CD4-positive, alpha-beta T cell treated with Interleukin-6 at 100 ng/mL for 8 hours (primary cell): ENCODE data around the gene HDLBP.

ENCODE experiments used
- DNase-seq: peaks from one replicate; pipeline ENCODE4 v3.0.0-alpha.2; 2020; ENCODE audit warnings: mixed read lengths, low spot score

The HDLBP gene

GRCh38 chr2:241249654-241250053, 65.8 kb downstream of the HDLBP start:
- no peak for DNase-seq

GRCh38 chr2:241248897-241249296, 66.6 kb downstream of the HDLBP start:
- DNase-seq: no peak

- no peak for DNase-seq
Measured at GRCh38 chr2:241248289-241248688, 67.2 kb downstream of the HDLBP start.

- no peak for DNase-seq
Measured at GRCh38 chr2:241244368-241244767, 71.1 kb downstream of the HDLBP start.

- DNase-seq: no peak
Measured at GRCh38 chr2:241242306-241242705, 73.2 kb downstream of the HDLBP start.

GRCh38 chr2:241241669-241242068, 73.8 kb downstream of the HDLBP start:
- DNase-seq: no peak

GRCh38 chr2:241240320-241241004, 75.0 kb downstream of the HDLBP start:
- DNase-seq: no peak

GRCh38 chr2:241239552-241240202, 75.8 kb downstream of the HDLBP start:
- DNase-seq: no peak

- DNase-seq: no peak
Measured at GRCh38 chr2:241238693-241239198, 76.7 kb downstream of the HDLBP start.

- DNase-seq: no peak
Measured at GRCh38 chr2:241237949-241238371, 77.5 kb downstream of the HDLBP start.

- DNase-seq: no peak
Measured at GRCh38 chr2:241237047-241237446, 78.4 kb downstream of the HDLBP start.

- DNase-seq: no peak
Measured at GRCh38 chr2:241235859-241236593, 79.4 kb downstream of the HDLBP start.

- no peak for DNase-seq
Measured at GRCh38 chr2:241234962-241235740, 80.3 kb downstream of the HDLBP start.

- DNase-seq: no peak
Measured at GRCh38 chr2:241234066-241234790, 81.2 kb downstream of the HDLBP start.

GRCh38 chr2:241232736-241233575, 82.5 kb downstream of the HDLBP start:
- no peak for DNase-seq

- DNase-seq: no peak
Measured at GRCh38 chr2:241230435-241230834, 85.0 kb downstream of the HDLBP start.

- DNase-seq: no peak
Measured at GRCh38 chr2:241229563-241230401, 85.7 kb downstream of the HDLBP start.

- DNase-seq: no peak
Measured at GRCh38 chr2:241228860-241229516, 86.5 kb downstream of the HDLBP start.
